PC-9 (cell line): ENCODE data around the gene SNRNP27. TPM values are rescaled to one million over a fixed set of nuclear protein-coding genes. Genes with fewer than 3 reads are reported as not detected.

Experiments used
- BruUV-seq: library from RNA; stranded (reverse); fragments of 400-500 nt; replicated peaks from 2 replicates; lab custom pipeline; 2021; lab: Mats Ljungman, UMichigan
- CTCF ChIA-PET: fragments of 300-600 bp; sonication (Branson Sonifier 250); formaldehyde crosslinking; loops from one replicate; lab custom pipeline; 2022; ENCODE audit warnings: antibody characterized with exemption; lab: Charles Lee
- POLR2A ChIA-PET: fragments of 300-600 bp; sonication (Branson Sonifier 250); formaldehyde crosslinking; loops from one replicate; lab custom pipeline; 2022; ENCODE audit warnings: antibody characterized with exemption; ENCODE audit not compliant: unreplicated experiment; lab: Charles Lee
- DNase-seq, 2 experiments: peaks; one replicate each; pipeline versions ENCODE4 v3.0.0 to v3.0.0-alpha.2; 2015 to 2022; ENCODE audit warnings: mixed read lengths in 1 of 2
- H2AFZ ChIP-seq: fragments of 200-600 bp; sonication (generic); 2 replicates; pipeline ENCODE4 v1.8.1; 2017; ENCODE audit warnings: antibody characterized with exemption
- H3F3A ChIP-seq: fragments of 200-600 bp; sonication (generic); 2 replicates; pipeline ENCODE4 v1.8.1; 2017; ENCODE audit warnings: antibody characterized with exemption, mild to moderate bottlenecking, low read depth; ENCODE audit not compliant: insufficient read depth
- H3K27ac ChIP-seq: fragments of 200-600 bp; sonication (generic); 2 replicates; pipeline ENCODE4 v1.6.1; 2016; ENCODE audit warnings: mixed run types
- H3K27me3 ChIP-seq: fragments of 200-600 bp; sonication (generic); 2 replicates; pipeline ENCODE4 v1.6.1; 2016; ENCODE audit warnings: low read depth, mixed run types; ENCODE audit not compliant: insufficient read depth
- H3K36me3 ChIP-seq: fragments of 200-600 bp; sonication (generic); 2 replicates; pipeline ENCODE4 v1.6.1; 2016; ENCODE audit warnings: low read depth, mixed run types
- H3K4me1 ChIP-seq: fragments of 200-600 bp; sonication (generic); replicated peaks from 2 replicates; pipeline ENCODE4 v1.6.1; 2016; ENCODE audit warnings: mixed run types; ENCODE audit not compliant: insufficient read depth
- H3K4me2 ChIP-seq: fragments of 200-600 bp; sonication (generic); 2 replicates; pipeline ENCODE4 v1.6.1; 2017; ENCODE audit warnings: mixed run types
- H3K4me3 ChIP-seq: fragments of 200-600 bp; sonication (generic); 2 replicates; pipeline ENCODE4 v1.6.1; 2016; ENCODE audit warnings: mixed run types
- H3K79me2 ChIP-seq: fragments of 200-600 bp; sonication (generic); 2 replicates; pipeline ENCODE4 v1.6.1; 2017; ENCODE audit warnings: low read depth, mixed run types
- H3K9me2 ChIP-seq: fragments of 200-600 bp; sonication (generic); 2 replicates; pipeline ENCODE4 v1.8.1; 2017; ENCODE audit warnings: mild to moderate bottlenecking; ENCODE audit not compliant: insufficient read depth
- H3K9me3 ChIP-seq: fragments of 200-600 bp; sonication (generic); 2 replicates; pipeline ENCODE4 v1.8.1; 2016; ENCODE audit warnings: low read depth; ENCODE audit not compliant: insufficient read depth
- H4K20me1 ChIP-seq: fragments of 200-600 bp; sonication (generic); 2 replicates; pipeline ENCODE4 v1.8.1; 2017; ENCODE audit not compliant: insufficient read depth
- EZH2 ChIP-seq: fragments of 200-600 bp; sonication (generic); IDR thresholded peaks from 2 replicates; pipeline ENCODE4 v1.8.0; 2017; ENCODE audit warnings: antibody characterized with exemption, low read depth
- intact Hi-C: fragments of 100-400 bp; cut with micrococcal nuclease; formaldehyde crosslinking; loops from one replicate; pipeline ENCODE4 v1.10.0; 2022; ENCODE audit not compliant: unreplicated experiment
- total RNA-seq: library from RNA; stranded (reverse); gene quantifications from 2 replicates; pipeline ENCODE4 v1.2.3, GENCODE V29; 2021
- TF ChIP-seq, protein P1 (sequence below): fragments of 200-600 bp; sonication (generic); conservative IDR thresholded peaks from 2 replicates; pipeline ENCODE4 v1.6.1; 2017; ENCODE audit warnings: mixed run types, antibody characterized with exemption, mild to moderate bottlenecking, moderate library complexity

Gene SNRNP27
- total RNA-seq, 1 experiment from 2014 or later, result 29.9 TPM

DNA sequence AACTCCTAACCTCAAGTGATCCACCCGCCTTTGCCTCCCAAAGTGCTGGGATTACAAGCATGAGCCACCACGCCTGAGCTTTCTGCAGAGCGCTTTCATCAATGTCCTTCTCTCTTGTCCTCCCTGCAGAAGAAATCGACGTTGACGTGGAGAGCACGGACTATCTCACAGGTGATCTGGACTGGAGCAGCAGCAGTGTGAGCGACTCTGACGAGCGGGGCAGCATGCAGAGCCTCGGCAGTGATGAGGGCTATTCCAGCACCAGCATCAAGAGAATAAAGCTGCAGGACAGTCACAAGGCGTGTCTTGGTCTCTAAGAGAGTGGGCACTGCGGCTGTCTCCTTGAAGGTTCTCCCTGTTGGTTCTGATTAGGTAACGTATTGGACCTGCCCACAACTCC is 44.2 kb downstream of the SNRNP27 start:
- H2AFZ ChIP-seq, result no peak overlapping the region
- ChIA-PET CTCF (no interaction called here), POLR2A (no interaction called here)
- peaks cover 38% of the 10 kb centered on the region for H3F3A ChIP-seq
- no peaks in the 10 kb centered on the region for H4K20me1 ChIP-seq
- no TSS peak for BruUV-seq
- H3K4me1 ChIP-seq, result peaks cover 34% of the 10 kb centered on the region
- no peaks in the 10 kb centered on the region for H3K27me3 ChIP-seq
- intact Hi-C loops, result no loop called here
- no peak overlapping the region for H3K4me2 ChIP-seq
- H3K9me2 ChIP-seq, result no peaks in the 10 kb centered on the region
- no peak overlapping the region for H3K27ac ChIP-seq
- TF ChIP-seq, protein P1, sequence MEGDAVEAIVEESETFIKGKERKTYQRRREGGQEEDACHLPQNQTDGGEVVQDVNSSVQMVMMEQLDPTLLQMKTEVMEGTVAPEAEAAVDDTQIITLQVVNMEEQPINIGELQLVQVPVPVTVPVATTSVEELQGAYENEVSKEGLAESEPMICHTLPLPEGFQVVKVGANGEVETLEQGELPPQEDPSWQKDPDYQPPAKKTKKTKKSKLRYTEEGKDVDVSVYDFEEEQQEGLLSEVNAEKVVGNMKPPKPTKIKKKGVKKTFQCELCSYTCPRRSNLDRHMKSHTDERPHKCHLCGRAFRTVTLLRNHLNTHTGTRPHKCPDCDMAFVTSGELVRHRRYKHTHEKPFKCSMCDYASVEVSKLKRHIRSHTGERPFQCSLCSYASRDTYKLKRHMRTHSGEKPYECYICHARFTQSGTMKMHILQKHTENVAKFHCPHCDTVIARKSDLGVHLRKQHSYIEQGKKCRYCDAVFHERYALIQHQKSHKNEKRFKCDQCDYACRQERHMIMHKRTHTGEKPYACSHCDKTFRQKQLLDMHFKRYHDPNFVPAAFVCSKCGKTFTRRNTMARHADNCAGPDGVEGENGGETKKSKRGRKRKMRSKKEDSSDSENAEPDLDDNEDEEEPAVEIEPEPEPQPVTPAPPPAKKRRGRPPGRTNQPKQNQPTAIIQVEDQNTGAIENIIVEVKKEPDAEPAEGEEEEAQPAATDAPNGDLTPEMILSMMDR, result no peak
- no peak for TF ChIP-seq EZH2
- peaks cover 11% of the 10 kb centered on the region; the same call in 1 of the 2 replicates for H3K79me2 ChIP-seq
- peaks cover 55% of the 10 kb centered on the region for H3K36me3 ChIP-seq
- H3K9me3 ChIP-seq, result no peaks in the 10 kb centered on the region
- DNase-seq, result no peak
- H3K4me3 ChIP-seq, result no peak overlapping the region

DNA sequence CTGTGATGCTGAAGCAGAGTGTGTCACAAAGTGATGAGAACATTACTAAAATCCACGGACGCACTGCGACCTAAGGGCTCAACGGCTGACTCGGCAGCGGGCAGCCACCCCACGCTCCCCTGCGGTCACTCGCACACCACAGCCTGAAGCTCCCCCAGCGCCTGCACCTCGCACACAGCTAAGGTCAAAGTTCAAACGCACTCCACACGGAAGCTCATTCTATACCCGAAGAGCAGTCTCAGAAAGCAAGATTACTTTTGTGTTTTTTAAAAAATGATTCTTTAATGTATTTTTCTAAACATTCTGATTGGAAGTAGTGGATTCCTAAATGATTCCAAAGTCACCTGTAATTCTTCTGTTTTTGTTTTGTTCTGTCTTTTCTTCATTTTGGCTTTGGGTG is 46.0 kb downstream of the SNRNP27 start:
- Histone ChIP-seq H3K4me3 (no peak overlapping the region), H4K20me1 (no peaks in the 10 kb centered on the region), H3K79me2 (peaks cover 11% of the 10 kb centered on the region; the same call in 1 of the 2 replicates), H3K4me1 (peaks cover 27% of the 10 kb centered on the region), H3K27me3 (no peaks in the 10 kb centered on the region), H3K9me2 (no peaks in the 10 kb centered on the region), H3K4me2 (no peak overlapping the region), H3K36me3 (peaks cover 52% of the 10 kb centered on the region), H3K9me3 (no peaks in the 10 kb centered on the region), H2AFZ (no peak overlapping the region), H3F3A (peaks cover 28% of the 10 kb centered on the region; the same call in 1 of the 2 replicates), H3K27ac (no peak overlapping the region)
- no TSS peak for BruUV-seq
- intact Hi-C loops, result no loop called here
- no peak for DNase-seq
- ChIA-PET CTCF (no interaction called here), POLR2A (no interaction called here)
- TF ChIP-seq EZH2, result no peak

DNA sequence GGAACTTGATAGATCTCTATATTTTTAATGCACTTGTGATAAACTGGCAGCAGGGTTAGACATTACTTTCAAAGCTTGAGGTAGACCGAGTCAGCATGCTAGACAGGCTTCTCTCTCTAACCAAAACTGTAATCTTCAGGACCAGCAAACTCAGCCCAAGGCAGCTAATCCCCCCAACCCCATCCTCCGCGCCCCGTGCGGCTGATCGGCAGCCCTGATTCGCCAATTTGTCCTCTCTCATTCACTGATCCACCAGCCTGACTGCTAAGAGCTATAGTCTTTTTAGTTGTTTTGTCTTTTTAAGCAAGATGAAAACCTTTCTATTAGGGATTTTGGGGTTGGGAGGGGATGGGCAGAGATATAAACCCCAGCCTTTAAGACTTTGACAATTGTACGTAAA is 46.9 kb downstream of the SNRNP27 start:
- no peaks in the 10 kb centered on the region for H3K9me2 ChIP-seq
- H3K4me2 ChIP-seq, result no peak overlapping the region
- H3K9me3 ChIP-seq, result no peaks in the 10 kb centered on the region
- CTCF ChIA-PET, result no interaction called here
- no peak overlapping the region for H2AFZ ChIP-seq
- DNase-seq, result no peak
- H3K27ac ChIP-seq, result no peak overlapping the region
- no peak overlapping the region for H3K4me3 ChIP-seq
- H3K36me3 ChIP-seq, result peaks cover 43% of the 10 kb centered on the region
- intact Hi-C loops, result no loop called here
- TF ChIP-seq, protein P1, result no peak
- TF ChIP-seq EZH2, result no peak
- H4K20me1 ChIP-seq, result no peaks in the 10 kb centered on the region
- peaks cover 3% of the 10 kb centered on the region; the same call in 1 of the 2 replicates for H3K79me2 ChIP-seq
- BruUV-seq, result no TSS peak
- POLR2A ChIA-PET, result no interaction called here
- H3K4me1 ChIP-seq, result peaks cover 31% of the 10 kb centered on the region
- H3F3A ChIP-seq, result peaks cover 26% of the 10 kb centered on the region
- H3K27me3 ChIP-seq, result no peaks in the 10 kb centered on the region
